SK-N-SH (cell line): ENCODE data around the gene FTL. TPM values are rescaled to one million over a fixed set of nuclear protein-coding genes. Genes with fewer than 3 reads are reported as not detected.

Experiments used
- CTCF ChIA-PET: fragments of 300-600, 350-600 bp; formaldehyde crosslinking; extraction: SDS; loops from one replicate; lab custom pipeline; 2021; lab: Yijun Ruan, JAX
- POLR2A ChIA-PET: fragments of 350-600 bp; sonication (Branson Sonifier 250); formaldehyde crosslinking; extraction: SDS; loops from one replicate; lab custom pipeline; 2020; ENCODE audit warnings: antibody characterized with exemption, inconsistent platforms; lab: Yijun Ruan, JAX
- DNase-seq: peaks from one replicate; pipeline ENCODE4 v3.0.0; 2012
- H2AFZ ChIP-seq: fragments of 200-600 bp; sonication (generic); 2 replicates; pipeline ENCODE4 v1.8.1; 2016; ENCODE audit warnings: antibody characterized with exemption, mild to moderate bottlenecking, low read depth
- H3F3A ChIP-seq: fragments of 200-600 bp; sonication (generic); replicated peaks from 2 replicates; pipeline ENCODE3; 2016; ENCODE audit warnings: antibody characterized with exemption, mild to moderate bottlenecking; ENCODE audit not compliant: insufficient read depth
- H3K27ac ChIP-seq, 2 experiments: fragments of 200-500 bp in 1 of 2; fragments of 200-600 bp in 1 of 2; sonication (Bioruptor generic) in 1 of 2; sonication (generic), shearing (Covaris generic) in 1 of 2; 2 replicates each; pipeline versions ENCODE4 v1.5.1 to v1.6.1; 2014 to 2016; ENCODE audit warnings: low read depth in 2 of 2, inconsistent platforms in 1 of 2, low read length in 1 of 2, mild to moderate bottlenecking in 1 of 2, mixed read lengths in 1 of 2
- H3K27me3 ChIP-seq: fragments of 200-600 bp; sonication (generic), shearing (Covaris generic); 2 replicates; pipeline ENCODE4 v1.6.1; 2016; ENCODE audit warnings: mixed run types; ENCODE audit not compliant: insufficient read depth
- H3K36me3 ChIP-seq, 2 experiments: fragments of 200-500 bp in 1 of 2; fragments of 200-600 bp in 1 of 2; sonication (Bioruptor generic) in 1 of 2; sonication (generic) in 1 of 2; replicated peaks in 1 of 2; 2 replicates each; pipeline versions ENCODE3 to v1.5.1; 2014 to 2016; ENCODE audit warnings: low read length in 1 of 2, mild to moderate bottlenecking in 1 of 2; ENCODE audit not compliant: insufficient read depth in 2 of 2, control insufficient read depth in 1 of 2
- H3K4me1 ChIP-seq, 2 experiments: fragments of 200-500 bp in 1 of 2; fragments of 200-600 bp in 1 of 2; sonication (Bioruptor generic) in 1 of 2; sonication (generic), shearing (Covaris generic) in 1 of 2; 2 replicates each; pipeline versions ENCODE4 v1.5.1 to v1.6.1; 2014 to 2016; ENCODE audit warnings: low read depth in 1 of 2, low read length in 1 of 2, mixed run types in 1 of 2; ENCODE audit not compliant: insufficient read depth in 2 of 2, control insufficient read depth in 1 of 2
- H3K4me2 ChIP-seq: fragments of 200-600 bp; sonication (generic), shearing (Covaris generic); 2 replicates; pipeline ENCODE4 v1.6.1; 2017; ENCODE audit warnings: mixed run types
- H3K4me3 ChIP-seq, 2 experiments: fragments of 200-500 bp in 1 of 2; fragments of 200-600 bp in 1 of 2; sonication (Bioruptor generic) in 1 of 2; sonication (generic), shearing (Covaris generic) in 1 of 2; 2 replicates each; pipeline versions ENCODE4 v1.5.1 to v1.8.1; 2014 to 2016; ENCODE audit warnings: low read depth in 2 of 2, inconsistent platforms in 1 of 2, low read length in 1 of 2, mild to moderate bottlenecking in 1 of 2, mixed read lengths in 1 of 2, moderate library complexity in 1 of 2
- H3K79me2 ChIP-seq: fragments of 200-600 bp; sonication (generic); 2 replicates; pipeline ENCODE4 v1.8.1; 2017; ENCODE audit warnings: mild to moderate bottlenecking; ENCODE audit not compliant: insufficient read depth
- H3K9ac ChIP-seq: fragments of 200-600 bp; sonication (generic); 2 replicates; pipeline ENCODE4 v1.6.1; 2017; ENCODE audit warnings: mixed run types
- H3K9me2 ChIP-seq: fragments of 200-600 bp; sonication (generic); 2 replicates; pipeline ENCODE4 v1.6.1; 2017; ENCODE audit warnings: mixed run types
- H3K9me3 ChIP-seq: fragments of 200-600 bp; sonication (generic); 2 replicates; pipeline ENCODE4 v1.6.1; 2017; ENCODE audit warnings: mixed run types, mild to moderate bottlenecking, moderate library complexity
- H4K20me1 ChIP-seq: fragments of 200-600 bp; sonication (generic); 2 replicates; pipeline ENCODE4 v1.6.1; 2017; ENCODE audit warnings: mild to moderate bottlenecking, mixed run types; ENCODE audit not compliant: insufficient read depth
- CHD2 ChIP-seq: fragments of 150-350 bp; IDR thresholded peaks from 2 replicates; pipeline ENCODE4 v1.6.1; 2018; ENCODE audit warnings: low read length; ENCODE audit not compliant: partially characterized antibody
- CTCF ChIP-seq: fragments of 200-600 bp; sonication (generic); IDR thresholded peaks from 2 replicates; pipeline ENCODE4 v1.6.1; 2017; ENCODE audit warnings: antibody characterized with exemption, mild to moderate bottlenecking, moderate library complexity
- EP300 ChIP-seq, 2 experiments: IDR thresholded peaks; 2 replicates each; pipeline versions ENCODE4 v1.4.0 to v1.6.1; 2012; ENCODE audit warnings: borderline replicate concordance in 1 of 2, low read depth in 1 of 2, low read length in 1 of 2
- EZH2phosphoT487 ChIP-seq: fragments of 200-600 bp; sonication (generic); IDR thresholded peaks from 2 replicates; pipeline ENCODE4 v1.6.1; 2017; ENCODE audit warnings: low read depth, mixed run types, mild to moderate bottlenecking, antibody characterized with exemption, moderate library complexity, borderline replicate concordance
- FOSL2 ChIP-seq: IDR thresholded peaks from 2 replicates; pipeline ENCODE4 v1.4.0; 2012; ENCODE audit warnings: low read depth, mild to moderate bottlenecking, moderate library complexity, borderline replicate concordance
- FOXJ3 ChIP-seq: sonication (generic); formaldehyde crosslinking; IDR thresholded peaks from 2 replicates; pipeline ENCODE4 v1.5.1; 2020; ENCODE audit warnings: mild to moderate bottlenecking, missing genetic modification reagents
- GATA2 ChIP-seq: sonication (generic); formaldehyde crosslinking; IDR thresholded peaks from 2 replicates; pipeline ENCODE4 v1.5.0; 2020; ENCODE audit warnings: mild to moderate bottlenecking, missing genetic modification reagents
- IRF3 ChIP-seq: fragments of 150-350 bp; IDR thresholded peaks from 2 replicates; pipeline ENCODE4 v1.6.1; 2016; ENCODE audit warnings: mild to moderate bottlenecking, low read depth, low read length
- JUND ChIP-seq: IDR thresholded peaks from 2 replicates; pipeline ENCODE4 v1.4.0; 2012
- MAX ChIP-seq: IDR thresholded peaks from 2 replicates; pipeline ENCODE4 v1.4.0; 2012; ENCODE audit warnings: low read depth
- MEF2A ChIP-seq: IDR thresholded peaks from 2 replicates; pipeline ENCODE4 v1.4.0; 2012; ENCODE audit warnings: low read depth, borderline replicate concordance
- MXI1 ChIP-seq: IDR thresholded peaks from 2 replicates; pipeline ENCODE4 v1.6.1; 2012; ENCODE audit warnings: mild to moderate bottlenecking, low read depth, low read length, improper control_type of control experiment
- NFIC ChIP-seq: IDR thresholded peaks from 2 replicates; pipeline ENCODE4 v1.4.0; 2012; ENCODE audit warnings: borderline replicate concordance
- POLR2AphosphoS5 ChIP-seq: IDR thresholded peaks from 2 replicates; pipeline ENCODE4 v1.6.1; 2012; ENCODE audit warnings: low read depth, low read length
- RFX5 ChIP-seq: IDR thresholded peaks from 2 replicates; pipeline ENCODE4 v1.6.1; 2012; ENCODE audit warnings: mild to moderate bottlenecking, improper control_type of control experiment, low read length
- RXRA ChIP-seq: IDR thresholded peaks from 2 replicates; pipeline ENCODE4 v1.4.0; 2012; ENCODE audit warnings: low read depth, mild to moderate bottlenecking, borderline replicate concordance
- SIN3A ChIP-seq: IDR thresholded peaks from 2 replicates; pipeline ENCODE4 v1.6.1; 2012; ENCODE audit warnings: low read depth, mild to moderate bottlenecking, low read length, moderate library complexity, borderline replicate concordance
- SMC3 ChIP-seq: IDR thresholded peaks from 2 replicates; pipeline ENCODE4 v1.6.1; 2012; ENCODE audit warnings: low read depth, low read length, improper control_type of control experiment
- TEAD4 ChIP-seq: IDR thresholded peaks from 2 replicates; pipeline ENCODE4 v1.4.0; 2012; ENCODE audit warnings: mild to moderate bottlenecking, borderline replicate concordance; ENCODE audit not compliant: insufficient read depth
- USF1 ChIP-seq: IDR thresholded peaks from 2 replicates; pipeline ENCODE4 v1.4.0; 2012; ENCODE audit warnings: low read depth, borderline replicate concordance
- YY1 ChIP-seq: IDR thresholded peaks from 2 replicates; pipeline ENCODE4 v1.4.0; 2012; ENCODE audit warnings: low read depth, mild to moderate bottlenecking
- WGBS: methylation state at CpG from one replicate; pipeline ENCODE4 v1.1.6; 2017; ENCODE audit warnings: low lambda C conversion rate; 5-methylcytosine and 5-hydroxymethylcytosine counted together
- polyA plus RNA-seq, 3 experiments: library from polyadenylated mRNA; depleted of rRNA; stranded (reverse); fragments of >200 nt; gene quantifications; 2 replicates each; pipeline ENCODE4 v1.2.3, GENCODE V29; 2012

The FTL gene
- polyA plus RNA-seq, 1 of the 3 experiments (the other 2 are of a cell fraction): 875 TPM

- peak overlapping the region; percentile 74 to 99 for H3K4me3 ChIP-seq
- CTCF ChIA-PET: interaction anchor here (0.9 to 6.2 kb wide), 18 partner anchors 10 to 213 kb away, joined by 3 to 54 read pairs (median 10); partner anchors contain the start of gene FTL
- H3K4me1 ChIP-seq: peaks cover 0 to 17% of the 10 kb centered on the region in 2 experiments; a peak in 1 of 4 replicates
- H3K27ac ChIP-seq: peak overlapping the region; percentile 58 to 82
- H3K9ac ChIP-seq: peak overlapping the region; percentile 96
- peak; percentile 51 for DNase-seq
- peaks cover 80% of the 10 kb centered on the region for H3K79me2 ChIP-seq
- H3K4me2 ChIP-seq: peak overlapping the region; percentile 100
- H3F3A ChIP-seq: peaks cover 8% of the 10 kb centered on the region
- POLR2A ChIA-PET: interaction anchor here (0.9 to 1.1 kb wide), 2 partner anchors 9 to 27 kb away, joined by 3 to 5 read pairs; no protein-coding TSS in a partner anchor
- no peaks in the 10 kb centered on the region for H3K9me2 ChIP-seq
- H3K27me3 ChIP-seq: no peaks in the 10 kb centered on the region
- H4K20me1 ChIP-seq: no peaks in the 10 kb centered on the region
- WGBS: under 1% methylated on average over 17 of the region's 20 CpGs
- H3K36me3 ChIP-seq: peaks cover 0 to 15% of the 10 kb centered on the region in 2 experiments
- peak overlapping the region; percentile 69 for H2AFZ ChIP-seq
- no peaks in the 10 kb centered on the region for H3K9me3 ChIP-seq
- TF ChIP-seq MAX (peak; percentile 10; the same call in 1 of the 2 replicates), SIN3A (no peak)
These were observed 27.6 kb downstream of the FTL start for GRCh38 chr19:48992581-48993174.

- H4K20me1 ChIP-seq: no peaks in the 10 kb centered on the region
- H3K9ac ChIP-seq: peak within 1 kb of the TSS; percentile 96
- peak within 1 kb of the TSS; percentile 69 for H2AFZ ChIP-seq
- ChIA-PET CTCF (interaction anchor here (0.6 to 6.2 kb wide), 26 partner anchors 10 to 213 kb away, joined by 3 to 54 read pairs (median 5); partner anchors contain the start of genes FTL and KCNA7), POLR2A (interaction anchor here (0.5 to 1.1 kb wide), 4 partner anchors 10 to 343 kb away, joined by 3 to 5 read pairs (median 3); no protein-coding TSS in a partner anchor)
- H3K4me2 ChIP-seq: peak within 1 kb of the TSS; percentile 100
- under 1% methylated on average over 42 of the region's 56 CpGs for WGBS
- H3K36me3 ChIP-seq: peaks cover 0 to 9% of the 10 kb centered on the region in 2 experiments
- H3K27ac ChIP-seq: peak within 1 kb of the TSS; percentile 82 to 86
- DNase-seq: peak; percentile 99
- peaks cover 8% of the 10 kb centered on the region for H3F3A ChIP-seq
- peaks cover 87% of the 10 kb centered on the region for H3K79me2 ChIP-seq
- H3K9me3 ChIP-seq: no peaks in the 10 kb centered on the region
- H3K9me2 ChIP-seq: no peaks in the 10 kb centered on the region
- no peaks in the 10 kb centered on the region for H3K27me3 ChIP-seq
- H3K4me1 ChIP-seq: peaks cover 0 to 17% of the 10 kb centered on the region in 2 experiments; a peak in 1 of 4 replicates
- H3K4me3 ChIP-seq: peak within 1 kb of the TSS; percentile 74 to 99
- TF ChIP-seq SMC3 (no peak), POLR2AphosphoS5 (peak; percentile 97), RXRA (no peak), GATA2 (CRISPR knock-in tag) (no peak), YY1 (peak; percentile 87), CTCF (peak; percentile 81), FOXJ3 (CRISPR knock-in tag) (no peak), NFIC (no peak; the same call in 1 of the 2 replicates), FOSL2 (no peak), RFX5 (peak; percentile 53; the same call in 1 of the 2 replicates), IRF3 (peak; percentile 72; the same call in 1 of the 2 replicates), EZH2phosphoT487 (no peak), USF1 (no peak), TEAD4 (no peak), CHD2 (peak; percentile 78), SIN3A (peak; percentile 91), MEF2A (no peak), JUND (no peak), EP300 (IDR thresholded peaks at IDR 0.05; ENCODE audit: borderline replicate concordance in 1 of 2, low read depth in 1 of 2, low read length in 1 of 2) (no peak; a peak in 1 of 4 replicates), MXI1 (peak; percentile 87)
These were observed 28.3 kb downstream of the FTL start, which contains the start of the genes GYS1 and RUVBL2 for GRCh38 chr19:48993175-48994034. TSS of gene GYS1 (minus strand) at chr19:48993309. CDS start at chr19:48993112, 197 bp downstream. TSS of gene RUVBL2 (plus strand) at chr19:48993887. CDS start at chr19:48993912, 25 bp downstream.
